Osteoblast (primary cell): ENCODE results near the gene C4orf33. TPM values are rescaled to one million over a fixed set of nuclear protein-coding genes. Genes with fewer than 3 reads are reported as not detected.

Source experiments
- DNase-seq: peaks from one replicate; pipeline ENCODE4 v3.0.0; 2011; ENCODE audit warnings: low spot score, mixed read lengths; ENCODE audit not compliant: insufficient read length; ENCODE audit errors: missing footprints
- H2AFZ ChIP-seq: 2 replicates; pipeline ENCODE4 v1.6.0; 2011; ENCODE audit warnings: mild to moderate bottlenecking, low read length
- H3K27ac ChIP-seq: 2 replicates; pipeline ENCODE4 v1.5.1; 2011; ENCODE audit warnings: mild to moderate bottlenecking, low read depth, low read length, moderate library complexity
- H3K27me3 ChIP-seq: 2 replicates; pipeline ENCODE4 v1.6.0; 2012; ENCODE audit warnings: mild to moderate bottlenecking, control low read depth, inconsistent platforms, low read length, moderate library complexity; ENCODE audit not compliant: insufficient read depth
- H3K36me3 ChIP-seq: 2 replicates; pipeline ENCODE4 v1.5.1; 2011; ENCODE audit warnings: mild to moderate bottlenecking, low read length, control low read depth, moderate library complexity; ENCODE audit not compliant: insufficient read depth
- H3K4me1 ChIP-seq: 2 replicates; pipeline ENCODE4 v1.5.1; 2011; ENCODE audit warnings: mild to moderate bottlenecking, low read length, control low read depth, moderate library complexity; ENCODE audit not compliant: insufficient read depth
- H3K4me2 ChIP-seq: 2 replicates; pipeline ENCODE4 v1.6.0; 2011; ENCODE audit warnings: mild to moderate bottlenecking, low read length; ENCODE audit not compliant: insufficient read depth
- H3K4me3 ChIP-seq: fragments of 200-600 bp; sonication (generic); 3 replicates; pipeline ENCODE4 v1.5.1; 2012; ENCODE audit warnings: mild to moderate bottlenecking, low read length, inconsistent platforms; ENCODE audit not compliant: insufficient read depth
- H3K79me2 ChIP-seq: 2 replicates; pipeline ENCODE4 v1.6.0; 2012; ENCODE audit warnings: mild to moderate bottlenecking, low read length, control low read depth, inconsistent platforms; ENCODE audit not compliant: insufficient read depth
- H3K9me3 ChIP-seq: 2 replicates; pipeline ENCODE4 v1.5.1; 2011; ENCODE audit warnings: low read depth, low read length, control low read depth
- H4K20me1 ChIP-seq: 2 replicates; pipeline ENCODE4 v1.6.0; 2012; ENCODE audit warnings: mild to moderate bottlenecking, low read length, control low read depth; ENCODE audit not compliant: insufficient read depth
- CTCF ChIP-seq: IDR thresholded peaks from 2 replicates; pipeline ENCODE4 v1.5.1; 2011; ENCODE audit warnings: mild to moderate bottlenecking, low read depth, low read length, moderate library complexity; ENCODE audit errors: extremely low read depth
- total RNA-seq: library from RNA; depleted of rRNA; stranded (reverse); fragments of >200 nt; gene quantifications from 2 replicates; pipeline ENCODE4 v1.2.3, GENCODE V29; 2012

C4orf33 gene
- total RNA-seq, 1 donor = 11.9 TPM

- Histone ChIP-seq H3K9me3 (no peaks in the 10 kb centered on the region), H3K79me2 (no peaks in the 10 kb centered on the region), H3K36me3 (no peaks in the 10 kb centered on the region), H3K27me3 (no peaks in the 10 kb centered on the region), H4K20me1 (no peaks in the 10 kb centered on the region), H3K4me2 (no peak overlapping the region), H3K4me3 (no peak overlapping the region), H3K27ac (no peak overlapping the region), H2AFZ (no peak overlapping the region), H3K4me1 (no peaks in the 10 kb centered on the region)
- TF ChIP-seq CTCF = no peak
- no peak for DNase-seq
These were observed 67.5 kb downstream of the C4orf33 start for GRCh38 chr4:129163427-129163826.

DNA sequence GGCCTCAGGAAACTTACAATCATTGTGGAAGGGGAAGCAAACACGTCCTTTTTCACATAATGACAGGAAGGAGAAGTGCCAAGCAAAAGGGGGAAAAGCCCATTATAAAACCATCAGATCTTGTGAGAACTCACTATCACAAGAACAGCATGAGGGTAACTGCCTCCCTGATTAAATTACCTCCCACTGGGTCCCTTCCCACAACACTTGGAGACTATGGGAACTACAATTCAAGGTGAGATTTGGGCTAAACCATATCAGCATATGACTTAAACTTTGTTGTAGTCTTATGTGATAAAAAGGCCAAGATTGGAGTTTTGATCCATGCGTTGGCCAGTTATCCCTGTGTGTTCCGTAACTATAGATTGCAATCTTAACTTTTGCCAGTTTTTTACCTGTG lies 68.3 kb downstream of the C4orf33 start:
- Histone ChIP-seq H3K4me2 (no peak overlapping the region), H4K20me1 (no peaks in the 10 kb centered on the region), H3K36me3 (no peaks in the 10 kb centered on the region), H3K27ac (no peak overlapping the region), H2AFZ (no peak overlapping the region), H3K9me3 (no peaks in the 10 kb centered on the region), H3K27me3 (no peaks in the 10 kb centered on the region), H3K79me2 (no peaks in the 10 kb centered on the region), H3K4me1 (no peaks in the 10 kb centered on the region), H3K4me3 (no peak overlapping the region)
- DNase-seq = no peak
- no peak for TF ChIP-seq CTCF

Other genes with a start within 250 kb of the C4orf33 start
- gene SCLT1, start 2.6 kb upstream of the C4orf33 start, total RNA-seq = 14.1 and 17.4 TPM in 2 replicates